Measurements from ENCODE around the gene LIF.

DNA sequence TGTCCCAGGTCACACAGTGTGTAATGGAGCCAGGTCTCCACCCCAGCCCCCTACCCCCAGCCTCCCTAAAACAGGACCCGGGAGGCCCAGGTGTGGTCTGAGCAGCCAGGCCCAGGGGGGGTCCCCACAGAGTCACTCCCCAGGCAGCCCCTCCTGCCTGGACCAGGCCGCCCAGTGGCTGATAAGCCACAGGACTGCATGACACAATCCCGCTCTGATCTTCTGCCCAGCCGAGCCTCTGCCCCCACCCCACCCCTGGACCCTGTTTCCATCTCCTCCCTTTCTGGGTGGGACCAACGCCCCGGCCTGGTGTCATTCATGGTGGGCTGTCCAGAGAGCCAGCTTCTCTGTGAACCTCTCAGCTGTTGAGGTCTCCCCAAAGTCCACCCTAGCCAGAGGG is 7.8 kb upstream of the LIF start:
- TF ChIP-seq CTCF (tag by site-specific recombination; IDR thresholded peaks at IDR 0.05) (no peak), ZNF175 (tag by site-specific recombination; IDR thresholded peaks at IDR 0.05) (no peak), ZNF777 (tag by site-specific recombination; IDR thresholded peaks at IDR 0.05; ENCODE audit: borderline replicate concordance) (no peak), ZNF664 (tag by site-specific recombination; IDR thresholded peaks at IDR 0.05) (no peak), ZNF211 (tag by site-specific recombination; IDR thresholded peaks at IDR 0.05; ENCODE audit: low read depth) (no peak)

Data from HEK293 (cell line).